Stimulated activated CD4-positive, alpha-beta T cell treated with anti-CD3 and anti-CD28 coated beads, Interleukin-15, amount 100 ng/mL, for 48 hours (primary cell): ENCODE results near the gene GLOD5.
"Not testable (repeated sequence)": the region's sequence is repeated elsewhere in the genome, so short reads cannot be mapped to it uniquely, and the experiment has no call there.

ENCODE experiments used
- DNase-seq, 2 donors: peaks; one replicate each; pipeline ENCODE4 v3.0.0-alpha.2; 2020; ENCODE audit warnings: low read depth in 2 of 2

The GLOD5 gene

GRCh38 chrX:48793935-48794334, 32.4 kb downstream of the GLOD5 start:
- no peak for DNase-seq

GRCh38 chrX:48794340-48794910, 32.9 kb downstream of the GLOD5 start:
- DNase-seq, result no peak

- DNase-seq, result no peak
These were observed 33.5 kb downstream of the GLOD5 start for GRCh38 chrX:48794911-48795515.

- DNase-seq, result no peak
These were observed 36.8 kb downstream of the GLOD5 start for GRCh38 chrX:48798318-48798717.

- no peak for DNase-seq
These were observed 39.2 kb downstream of the GLOD5 start for GRCh38 chrX:48800574-48801279.

- DNase-seq, result peak; percentile 90 to 91
These were observed 39.9 kb downstream of the GLOD5 start, which contains the start of gene HDAC6 for GRCh38 chrX:48801280-48802088. HDAC6 (plus strand) TSS chrX:48802067; CDS start chrX:48802693, 626 bp downstream.

- DNase-seq, result peak; percentile 50 to 60
These were observed 40.8 kb downstream of the GLOD5 start for GRCh38 chrX:48802089-48802904.

- DNase-seq, result no peak
These were observed 41.3 kb downstream of the GLOD5 start for GRCh38 chrX:48802905-48803200.

GRCh38 chrX:48806081-48806480, 44.5 kb downstream of the GLOD5 start:
- DNase-seq, result no peak

- no peak for DNase-seq
These were observed 52.1 kb downstream of the GLOD5 start for GRCh38 chrX:48813644-48814043.

GRCh38 chrX:48814722-48815121, 53.2 kb downstream of the GLOD5 start:
- DNase-seq, result no peak

GRCh38 chrX:48815266-48815665, 53.7 kb downstream of the GLOD5 start:
- DNase-seq, result no peak

- no peak for DNase-seq
These were observed 54.7 kb downstream of the GLOD5 start for GRCh38 chrX:48816014-48816810.

GRCh38 chrX:48818098-48818497, 56.6 kb downstream of the GLOD5 start:
- no peak for DNase-seq

GRCh38 chrX:48818866-48819265, 57.3 kb downstream of the GLOD5 start:
- DNase-seq, result no peak

- not testable (repeated sequence) for DNase-seq
These were observed 57.8 kb downstream of the GLOD5 start for GRCh38 chrX:48819394-48819793.

- DNase-seq, result no peak
These were observed 61.5 kb downstream of the GLOD5 start for GRCh38 chrX:48823053-48823452.
